ENCODE results near the gene NAA80. TPM values are rescaled to one million over a fixed set of nuclear protein-coding genes. Genes with fewer than 3 reads are reported as not detected.

The NAA80 gene
- total and polyA plus RNA-seq, 2 of the 13 experiments (the other 11 are each of a cell fraction or from before 2014, with no cell fraction given), result 3.4 to 8.7 TPM

DNA sequence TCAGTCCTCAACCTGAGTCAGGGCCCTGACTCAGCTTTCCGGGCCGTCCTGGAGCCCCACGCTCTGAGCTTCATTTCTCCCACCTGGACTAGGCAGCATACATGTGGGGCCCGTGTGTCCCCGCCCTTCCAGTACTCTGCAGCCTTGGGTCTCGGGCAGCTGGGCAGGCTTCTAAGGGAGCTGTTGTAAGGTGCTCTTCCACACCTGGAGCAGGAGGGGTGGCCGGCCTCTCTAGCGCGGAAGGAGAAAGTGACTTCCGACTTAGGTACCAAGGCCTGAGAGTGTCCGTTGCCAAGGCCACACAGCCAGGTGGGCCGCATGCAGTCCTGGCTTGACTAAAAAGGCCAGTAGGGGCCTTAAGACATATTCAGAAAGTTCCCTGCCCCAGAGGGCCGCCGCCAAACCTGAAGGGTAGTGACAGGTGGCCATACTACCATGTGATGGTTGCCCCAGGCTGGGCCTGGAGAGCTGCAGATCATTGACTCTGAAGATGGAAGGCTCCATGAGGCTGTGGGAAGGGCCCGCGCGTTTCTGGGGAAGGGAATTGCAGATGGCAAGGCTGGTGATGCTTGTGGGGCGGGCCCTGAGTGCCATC lies 39.7 kb downstream of the NAA80 start (continued):
- TF ChIP-seq, protein P1, sequence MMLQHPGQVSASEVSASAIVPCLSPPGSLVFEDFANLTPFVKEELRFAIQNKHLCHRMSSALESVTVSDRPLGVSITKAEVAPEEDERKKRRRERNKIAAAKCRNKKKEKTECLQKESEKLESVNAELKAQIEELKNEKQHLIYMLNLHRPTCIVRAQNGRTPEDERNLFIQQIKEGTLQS (CRISPR knock-in tag; IDR thresholded peaks at IDR 0.05), result no peak
- TF ChIP-seq ZNF260 (CRISPR knock-in tag; IDR thresholded peaks at IDR 0.05; ENCODE audit: borderline replicate concordance, low read depth) (0 out of 2 replicates have a peak, but pooled peaks have one; percentile 53), SIN3A (IDR thresholded peaks at IDR 0.05; ENCODE audit: borderline replicate concordance, low read depth, low read length) (peak; percentile 44; the same call in 1 of the 2 replicates), RAD51 (IDR thresholded peaks at IDR 0.05; ENCODE audit: borderline replicate concordance) (no peak), RFXANK (CRISPR knock-in tag; IDR thresholded peaks at IDR 0.05) (no peak), ZZZ3 (CRISPR knock-in tag; IDR thresholded peaks at IDR 0.05; ENCODE audit: borderline replicate concordance) (no peak), ZNF644 (CRISPR knock-in tag; IDR thresholded peaks at IDR 0.05; ENCODE audit: low read depth) (no peak), YEATS4 (CRISPR knock-in tag; IDR thresholded peaks at IDR 0.05; ENCODE audit: borderline replicate concordance) (no peak)
- TF ChIP-seq, protein P2, sequence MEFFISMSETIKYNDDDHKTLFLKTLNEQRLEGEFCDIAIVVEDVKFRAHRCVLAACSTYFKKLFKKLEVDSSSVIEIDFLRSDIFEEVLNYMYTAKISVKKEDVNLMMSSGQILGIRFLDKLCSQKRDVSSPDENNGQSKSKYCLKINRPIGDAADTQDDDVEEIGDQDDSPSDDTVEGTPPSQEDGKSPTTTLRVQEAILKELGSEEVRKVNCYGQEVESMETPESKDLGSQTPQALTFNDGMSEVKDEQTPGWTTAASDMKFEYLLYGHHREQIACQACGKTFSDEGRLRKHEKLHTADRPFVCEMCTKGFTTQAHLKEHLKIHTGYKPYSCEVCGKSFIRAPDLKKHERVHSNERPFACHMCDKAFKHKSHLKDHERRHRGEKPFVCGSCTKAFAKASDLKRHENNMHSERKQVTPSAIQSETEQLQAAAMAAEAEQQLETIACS (CRISPR knock-in tag; IDR thresholded peaks at IDR 0.05), result 0 out of 2 replicates have a peak, but pooled peaks have one; percentile 1
- TF ChIP-seq, protein P3, sequence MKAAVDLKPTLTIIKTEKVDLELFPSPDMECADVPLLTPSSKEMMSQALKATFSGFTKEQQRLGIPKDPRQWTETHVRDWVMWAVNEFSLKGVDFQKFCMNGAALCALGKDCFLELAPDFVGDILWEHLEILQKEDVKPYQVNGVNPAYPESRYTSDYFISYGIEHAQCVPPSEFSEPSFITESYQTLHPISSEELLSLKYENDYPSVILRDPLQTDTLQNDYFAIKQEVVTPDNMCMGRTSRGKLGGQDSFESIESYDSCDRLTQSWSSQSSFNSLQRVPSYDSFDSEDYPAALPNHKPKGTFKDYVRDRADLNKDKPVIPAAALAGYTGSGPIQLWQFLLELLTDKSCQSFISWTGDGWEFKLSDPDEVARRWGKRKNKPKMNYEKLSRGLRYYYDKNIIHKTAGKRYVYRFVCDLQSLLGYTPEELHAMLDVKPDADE (CRISPR knock-in tag; IDR thresholded peaks at IDR 0.05), result no peak
- TF ChIP-seq, protein P4, sequence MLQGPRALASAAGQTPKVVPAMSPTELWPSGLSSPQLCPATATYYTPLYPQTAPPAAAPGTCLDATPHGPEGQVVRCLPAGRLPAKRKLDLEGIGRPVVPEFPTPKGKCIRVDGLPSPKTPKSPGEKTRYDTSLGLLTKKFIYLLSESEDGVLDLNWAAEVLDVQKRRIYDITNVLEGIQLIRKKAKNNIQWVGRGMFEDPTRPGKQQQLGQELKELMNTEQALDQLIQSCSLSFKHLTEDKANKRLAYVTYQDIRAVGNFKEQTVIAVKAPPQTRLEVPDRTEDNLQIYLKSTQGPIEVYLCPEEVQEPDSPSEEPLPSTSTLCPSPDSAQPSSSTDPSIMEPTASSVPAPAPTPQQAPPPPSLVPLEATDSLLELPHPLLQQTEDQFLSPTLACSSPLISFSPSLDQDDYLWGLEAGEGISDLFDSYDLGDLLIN (CRISPR knock-in tag; IDR thresholded peaks at IDR 0.05; ENCODE audit: borderline replicate concordance), result no peak
- TF ChIP-seq, protein P5, sequence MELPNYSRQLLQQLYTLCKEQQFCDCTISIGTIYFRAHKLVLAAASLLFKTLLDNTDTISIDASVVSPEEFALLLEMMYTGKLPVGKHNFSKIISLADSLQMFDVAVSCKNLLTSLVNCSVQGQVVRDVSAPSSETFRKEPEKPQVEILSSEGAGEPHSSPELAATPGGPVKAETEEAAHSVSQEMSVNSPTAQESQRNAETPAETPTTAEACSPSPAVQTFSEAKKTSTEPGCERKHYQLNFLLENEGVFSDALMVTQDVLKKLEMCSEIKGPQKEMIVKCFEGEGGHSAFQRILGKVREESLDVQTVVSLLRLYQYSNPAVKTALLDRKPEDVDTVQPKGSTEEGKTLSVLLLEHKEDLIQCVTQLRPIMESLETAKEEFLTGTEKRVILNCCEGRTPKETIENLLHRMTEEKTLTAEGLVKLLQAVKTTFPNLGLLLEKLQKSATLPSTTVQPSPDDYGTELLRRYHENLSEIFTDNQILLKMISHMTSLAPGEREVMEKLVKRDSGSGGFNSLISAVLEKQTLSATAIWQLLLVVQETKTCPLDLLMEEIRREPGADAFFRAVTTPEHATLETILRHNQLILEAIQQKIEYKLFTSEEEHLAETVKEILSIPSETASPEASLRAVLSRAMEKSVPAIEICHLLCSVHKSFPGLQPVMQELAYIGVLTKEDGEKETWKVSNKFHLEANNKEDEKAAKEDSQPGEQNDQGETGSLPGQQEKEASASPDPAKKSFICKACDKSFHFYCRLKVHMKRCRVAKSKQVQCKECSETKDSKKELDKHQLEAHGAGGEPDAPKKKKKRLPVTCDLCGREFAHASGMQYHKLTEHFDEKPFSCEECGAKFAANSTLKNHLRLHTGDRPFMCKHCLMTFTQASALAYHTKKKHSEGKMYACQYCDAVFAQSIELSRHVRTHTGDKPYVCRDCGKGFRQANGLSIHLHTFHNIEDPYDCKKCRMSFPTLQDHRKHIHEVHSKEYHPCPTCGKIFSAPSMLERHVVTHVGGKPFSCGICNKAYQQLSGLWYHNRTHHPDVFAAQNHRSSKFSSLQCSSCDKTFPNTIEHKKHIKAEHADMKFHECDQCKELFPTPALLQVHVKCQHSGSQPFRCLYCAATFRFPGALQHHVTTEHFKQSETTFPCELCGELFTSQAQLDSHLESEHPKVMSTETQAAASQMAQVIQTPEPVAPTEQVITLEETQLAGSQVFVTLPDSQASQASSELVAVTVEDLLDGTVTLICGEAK (IDR thresholded peaks at IDR 0.05), result no peak
- TF ChIP-seq, protein P5 (CRISPR knock-in tag; IDR thresholded peaks at IDR 0.05), result 0 out of 2 replicates have a peak, but pooled peaks have one; percentile 16
- TF ChIP-seq, protein P6, sequence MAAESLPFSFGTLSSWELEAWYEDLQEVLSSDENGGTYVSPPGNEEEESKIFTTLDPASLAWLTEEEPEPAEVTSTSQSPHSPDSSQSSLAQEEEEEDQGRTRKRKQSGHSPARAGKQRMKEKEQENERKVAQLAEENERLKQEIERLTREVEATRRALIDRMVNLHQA (CRISPR knock-in tag; IDR thresholded peaks at IDR 0.05), result no peak
